Measurements from ENCODE around the gene VAV2.

DNA sequence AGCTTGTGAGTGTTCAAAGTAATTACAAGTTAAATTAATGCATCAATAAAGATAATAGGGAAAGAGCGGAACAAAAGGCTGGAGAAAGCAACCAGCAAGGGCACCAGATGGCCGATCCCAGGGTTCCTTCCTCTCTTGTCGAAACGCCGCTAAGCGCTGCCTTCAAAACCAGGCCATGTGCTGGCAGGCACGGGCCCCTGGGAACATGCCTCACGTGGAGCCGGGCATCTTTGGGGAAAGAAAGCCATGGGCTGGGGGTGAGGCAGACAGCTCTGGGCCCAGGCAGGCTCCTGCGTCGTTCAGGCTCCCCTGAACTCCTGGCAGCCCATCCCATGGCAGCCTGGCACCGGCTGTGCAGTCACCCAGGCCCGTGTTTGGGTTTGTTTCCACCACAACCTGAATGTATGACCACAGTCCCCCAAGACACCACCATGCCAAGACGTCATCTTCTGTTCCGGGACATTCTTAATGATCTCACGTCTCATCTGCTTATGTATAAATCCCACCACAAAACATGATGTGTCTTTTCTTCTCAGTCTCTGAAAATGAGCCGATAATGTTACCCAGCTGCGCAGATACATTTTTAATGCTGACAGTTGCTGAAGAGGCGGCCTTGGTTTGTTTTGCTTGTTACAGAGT, 143.5 kb downstream of the VAV2 start:
- TF ChIP-seq EZH2 (IDR thresholded peaks at IDR 0.05; ENCODE audit: low read length, unreplicated experiment) (no peak), EZH2phosphoT487 (IDR thresholded peaks at IDR 0.05; ENCODE audit: borderline replicate concordance, low read length) (no peak)
- TF ChIP-seq, protein P1, sequence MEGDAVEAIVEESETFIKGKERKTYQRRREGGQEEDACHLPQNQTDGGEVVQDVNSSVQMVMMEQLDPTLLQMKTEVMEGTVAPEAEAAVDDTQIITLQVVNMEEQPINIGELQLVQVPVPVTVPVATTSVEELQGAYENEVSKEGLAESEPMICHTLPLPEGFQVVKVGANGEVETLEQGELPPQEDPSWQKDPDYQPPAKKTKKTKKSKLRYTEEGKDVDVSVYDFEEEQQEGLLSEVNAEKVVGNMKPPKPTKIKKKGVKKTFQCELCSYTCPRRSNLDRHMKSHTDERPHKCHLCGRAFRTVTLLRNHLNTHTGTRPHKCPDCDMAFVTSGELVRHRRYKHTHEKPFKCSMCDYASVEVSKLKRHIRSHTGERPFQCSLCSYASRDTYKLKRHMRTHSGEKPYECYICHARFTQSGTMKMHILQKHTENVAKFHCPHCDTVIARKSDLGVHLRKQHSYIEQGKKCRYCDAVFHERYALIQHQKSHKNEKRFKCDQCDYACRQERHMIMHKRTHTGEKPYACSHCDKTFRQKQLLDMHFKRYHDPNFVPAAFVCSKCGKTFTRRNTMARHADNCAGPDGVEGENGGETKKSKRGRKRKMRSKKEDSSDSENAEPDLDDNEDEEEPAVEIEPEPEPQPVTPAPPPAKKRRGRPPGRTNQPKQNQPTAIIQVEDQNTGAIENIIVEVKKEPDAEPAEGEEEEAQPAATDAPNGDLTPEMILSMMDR (conservative IDR thresholded peaks at IDR 0.05; ENCODE audit: low read depth, low read length): no peak
